PC-9 (cell line): Measurements from ENCODE around the gene ZNF101.

Source experiments
- CTCF ChIP-seq: fragments of 200-600 bp; sonication (generic); conservative IDR thresholded peaks from 2 replicates; pipeline ENCODE4 v1.6.1; 2017; ENCODE audit warnings: mixed run types, antibody characterized with exemption, mild to moderate bottlenecking, moderate library complexity
- EZH2 ChIP-seq: fragments of 200-600 bp; sonication (generic); IDR thresholded peaks from 2 replicates; pipeline ENCODE4 v1.8.0; 2017; ENCODE audit warnings: antibody characterized with exemption, low read depth

- TF ChIP-seq CTCF (no peak), EZH2 (no peak)
Measured at GRCh38 chr19:19661141-19661674, 7.4 kb upstream of the ZNF101 start.
